ENCODE data around the gene LCN2.
"Not testable (repeated sequence)": the region's sequence is repeated elsewhere in the genome, so short reads cannot be mapped to it uniquely, and the experiment has no call there.

The LCN2 gene

GRCh38 chr9:128131346-128131745 is 17.9 kb upstream of the LCN2 start:
- peaks cover 13% of the 10 kb centered on the region; the same call in 1 of the 2 replicates for H3K27me3 ChIP-seq (ENCODE audit: control insufficient read depth, insufficient read depth, low read length)
- not testable (repeated sequence) for H3K36me3 ChIP-seq (ENCODE audit: control insufficient read depth, insufficient read depth, low read length); H3K9me3 ChIP-seq (ENCODE audit: control insufficient read depth, insufficient read depth, low read depth, low read length); H3K9ac ChIP-seq (ENCODE audit: low read length); H3K4me3 ChIP-seq (ENCODE audit: low read depth, low read length); H3K27ac ChIP-seq (ENCODE audit: low read depth, low read length); H3K4me1 ChIP-seq (ENCODE audit: control insufficient read depth, insufficient read depth, low read length)

DNA sequence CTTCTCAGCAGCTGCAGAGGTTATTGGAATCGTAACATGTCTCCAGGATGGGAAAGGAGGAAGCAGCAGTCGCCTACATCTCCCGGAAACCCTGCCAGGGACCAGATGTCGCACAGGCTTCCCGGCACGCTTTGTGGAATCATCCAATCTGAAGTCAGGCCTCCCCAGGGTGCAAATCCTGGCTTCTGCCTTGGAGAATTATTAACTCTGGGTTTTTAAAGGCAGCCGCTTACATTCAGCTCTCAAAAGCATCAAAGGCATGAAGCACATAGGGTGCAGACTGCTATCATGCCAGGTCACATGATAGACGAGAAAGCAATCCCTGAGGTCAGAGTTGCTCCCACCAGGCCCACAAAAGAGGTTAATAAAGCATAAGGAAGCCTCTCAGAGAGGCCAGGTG is 17.1 kb upstream of the LCN2 start:
- H3K9me3 ChIP-seq (ENCODE audit: control insufficient read depth, insufficient read depth, low read depth, low read length); H3K9ac ChIP-seq (ENCODE audit: low read length): not testable (repeated sequence)
- H3K27me3 ChIP-seq (ENCODE audit: control insufficient read depth, insufficient read depth, low read length), result peaks cover 13% of the 10 kb centered on the region; the same call in 1 of the 2 replicates

DNA sequence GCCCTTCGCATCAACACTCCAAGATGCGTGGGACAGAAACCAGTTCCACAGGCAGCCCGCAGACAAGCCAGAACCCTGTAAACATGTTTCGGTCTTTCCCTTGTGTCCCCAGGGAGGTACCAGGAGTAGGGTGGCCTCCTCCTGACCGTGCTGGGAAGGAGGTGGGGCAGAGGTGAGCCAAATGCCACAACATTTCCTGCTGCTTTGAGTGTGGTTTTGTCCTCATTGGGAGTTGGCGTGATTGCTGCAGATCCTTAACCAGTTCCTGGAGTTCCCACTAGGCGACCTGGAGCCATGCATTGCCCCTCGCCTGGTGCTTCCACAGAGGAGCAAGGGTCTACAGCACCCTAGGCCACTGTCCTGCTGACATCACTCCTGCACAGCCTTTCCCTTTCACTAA is 13.7 kb upstream of the LCN2 start:
- not testable (repeated sequence) for H3K4me1 ChIP-seq (ENCODE audit: control insufficient read depth, insufficient read depth, low read length); H3K36me3 ChIP-seq (ENCODE audit: control insufficient read depth, insufficient read depth, low read length); H3K9ac ChIP-seq (ENCODE audit: low read length); H3K27me3 ChIP-seq (ENCODE audit: control insufficient read depth, insufficient read depth, low read length); H3K4me3 ChIP-seq (ENCODE audit: low read depth, low read length); H3K27ac ChIP-seq (ENCODE audit: low read depth, low read length); H3K9me3 ChIP-seq (ENCODE audit: control insufficient read depth, insufficient read depth, low read depth, low read length)

More for the DNA sequence above, 17.1 kb upstream of the LCN2 start:
- H3K4me3 ChIP-seq (ENCODE audit: low read depth, low read length); H3K27ac ChIP-seq (ENCODE audit: low read depth, low read length); H3K36me3 ChIP-seq (ENCODE audit: control insufficient read depth, insufficient read depth, low read length); H3K4me1 ChIP-seq (ENCODE audit: control insufficient read depth, insufficient read depth, low read length): not testable (repeated sequence)

- Histone ChIP-seq H3K27me3 (ENCODE audit: control insufficient read depth, insufficient read depth, low read length) (no peaks in the 10 kb centered on the region; the same call in 1 of the 2 replicates), H3K36me3 (ENCODE audit: control insufficient read depth, insufficient read depth, low read length) (no peaks in the 10 kb centered on the region), H3K4me1 (ENCODE audit: control insufficient read depth, insufficient read depth, low read length) (no peaks in the 10 kb centered on the region), H3K9ac (ENCODE audit: low read length) (no peak overlapping the region), H3K4me3 (ENCODE audit: low read depth, low read length) (no peak overlapping the region), H3K27ac (ENCODE audit: low read depth, low read length) (no peak overlapping the region), H3K9me3 (ENCODE audit: control insufficient read depth, insufficient read depth, low read depth, low read length) (no peaks in the 10 kb centered on the region)
Observed at GRCh38 chr9:128136816-128137793, 12.1 kb upstream of the LCN2 start.

GRCh38 chr9:128138001-128138400 is 11.3 kb upstream of the LCN2 start:
- H3K4me1 ChIP-seq (ENCODE audit: control insufficient read depth, insufficient read depth, low read length), result no peaks in the 10 kb centered on the region
- H3K9ac ChIP-seq (ENCODE audit: low read length), result no peak overlapping the region
- no peak overlapping the region for H3K4me3 ChIP-seq (ENCODE audit: low read depth, low read length)
- H3K27ac ChIP-seq (ENCODE audit: low read depth, low read length), result no peak overlapping the region
- H3K9me3 ChIP-seq (ENCODE audit: control insufficient read depth, insufficient read depth, low read depth, low read length), result no peaks in the 10 kb centered on the region
- no peaks in the 10 kb centered on the region for H3K36me3 ChIP-seq (ENCODE audit: control insufficient read depth, insufficient read depth, low read length)
- no peaks in the 10 kb centered on the region; the same call in 1 of the 2 replicates for H3K27me3 ChIP-seq (ENCODE audit: control insufficient read depth, insufficient read depth, low read length)

DNA sequence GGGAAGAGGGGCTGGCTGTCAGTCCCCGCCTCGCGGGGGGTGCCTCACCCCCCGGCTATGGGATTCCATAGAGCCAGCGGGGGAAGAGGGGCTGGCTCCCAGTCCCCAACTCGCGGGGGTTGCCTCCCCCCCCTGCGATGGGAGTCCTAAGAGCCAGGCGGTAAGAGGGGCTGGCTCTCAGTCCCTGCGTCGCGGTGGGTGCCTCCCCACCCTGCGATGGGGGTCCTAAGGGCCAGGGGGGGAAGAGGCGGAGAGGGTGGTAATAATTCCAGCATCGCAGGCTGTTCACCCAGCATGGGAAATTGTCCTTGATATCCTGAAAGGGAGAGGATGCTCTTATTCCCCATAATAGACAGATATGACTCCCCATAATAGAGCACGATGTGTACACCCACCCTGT is 9.6 kb upstream of the LCN2 start:
- Histone ChIP-seq H3K4me1 (ENCODE audit: control insufficient read depth, insufficient read depth, low read length) (no peaks in the 10 kb centered on the region), H3K9me3 (ENCODE audit: control insufficient read depth, insufficient read depth, low read depth, low read length) (no peaks in the 10 kb centered on the region), H3K36me3 (ENCODE audit: control insufficient read depth, insufficient read depth, low read length) (no peaks in the 10 kb centered on the region), H3K4me3 (ENCODE audit: low read depth, low read length) (no peak overlapping the region), H3K27me3 (ENCODE audit: control insufficient read depth, insufficient read depth, low read length) (no peaks in the 10 kb centered on the region; the same call in 1 of the 2 replicates), H3K9ac (ENCODE audit: low read length) (no peak overlapping the region), H3K27ac (ENCODE audit: low read depth, low read length) (no peak overlapping the region)

GRCh38 chr9:128141604-128142003 is 7.6 kb upstream of the LCN2 start:
- H3K27me3 ChIP-seq (ENCODE audit: control insufficient read depth, insufficient read depth, low read length), result no peaks in the 10 kb centered on the region; the same call in 1 of the 2 replicates
- H3K9ac ChIP-seq (ENCODE audit: low read length), result no peak overlapping the region
- H3K27ac ChIP-seq (ENCODE audit: low read depth, low read length), result no peak overlapping the region
- H3K36me3 ChIP-seq (ENCODE audit: control insufficient read depth, insufficient read depth, low read length), result no peaks in the 10 kb centered on the region
- H3K4me3 ChIP-seq (ENCODE audit: low read depth, low read length), result no peak overlapping the region
- no peaks in the 10 kb centered on the region for H3K4me1 ChIP-seq (ENCODE audit: control insufficient read depth, insufficient read depth, low read length)
- no peaks in the 10 kb centered on the region for H3K9me3 ChIP-seq (ENCODE audit: control insufficient read depth, insufficient read depth, low read depth, low read length)

DNA sequence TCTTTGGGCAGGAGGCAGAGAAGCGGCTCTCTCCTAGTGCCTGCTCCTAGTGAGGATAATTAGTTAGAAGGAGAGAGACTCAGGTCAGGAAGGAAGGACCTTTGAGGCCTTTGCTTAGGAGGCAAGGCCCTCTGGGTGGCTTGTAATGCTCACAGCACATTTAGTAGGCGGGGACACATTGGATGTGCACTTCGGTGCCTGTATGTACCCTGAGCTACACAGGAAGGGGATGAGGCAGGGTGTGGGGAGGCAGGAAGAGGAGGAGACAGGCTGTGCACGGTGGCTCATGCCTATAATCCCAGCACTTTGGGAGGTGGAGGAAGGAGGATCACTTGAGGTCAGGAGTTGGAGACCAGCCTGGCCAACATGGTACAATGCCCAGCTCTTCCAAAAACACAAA is 7.2 kb upstream of the LCN2 start:
- no peaks in the 10 kb centered on the region for H3K4me1 ChIP-seq (ENCODE audit: control insufficient read depth, insufficient read depth, low read length)
- no peak overlapping the region for H3K4me3 ChIP-seq (ENCODE audit: low read depth, low read length)
- H3K27ac ChIP-seq (ENCODE audit: low read depth, low read length), result no peak overlapping the region
- H3K36me3 ChIP-seq (ENCODE audit: control insufficient read depth, insufficient read depth, low read length), result no peaks in the 10 kb centered on the region
- H3K9ac ChIP-seq (ENCODE audit: low read length), result no peak overlapping the region
- no peaks in the 10 kb centered on the region for H3K9me3 ChIP-seq (ENCODE audit: control insufficient read depth, insufficient read depth, low read depth, low read length)
- no peaks in the 10 kb centered on the region; the same call in 1 of the 2 replicates for H3K27me3 ChIP-seq (ENCODE audit: control insufficient read depth, insufficient read depth, low read length)

- Histone ChIP-seq H3K4me3 (ENCODE audit: low read depth, low read length) (no peak overlapping the region), H3K27ac (ENCODE audit: low read depth, low read length) (no peak overlapping the region), H3K4me1 (ENCODE audit: control insufficient read depth, insufficient read depth, low read length) (no peaks in the 10 kb centered on the region), H3K36me3 (ENCODE audit: control insufficient read depth, insufficient read depth, low read length) (no peaks in the 10 kb centered on the region), H3K9ac (ENCODE audit: low read length) (no peak overlapping the region), H3K9me3 (ENCODE audit: control insufficient read depth, insufficient read depth, low read depth, low read length) (no peaks in the 10 kb centered on the region), H3K27me3 (ENCODE audit: control insufficient read depth, insufficient read depth, low read length) (no peaks in the 10 kb centered on the region; the same call in 1 of the 2 replicates)
Observed at GRCh38 chr9:128142596-128142995, 6.7 kb upstream of the LCN2 start.

- H3K4me1 ChIP-seq (ENCODE audit: control insufficient read depth, insufficient read depth, low read length), result no peaks in the 10 kb centered on the region
- H3K27ac ChIP-seq (ENCODE audit: low read depth, low read length), result no peak overlapping the region
- no peaks in the 10 kb centered on the region for H3K27me3 ChIP-seq (ENCODE audit: control insufficient read depth, insufficient read depth, low read length)
- H3K36me3 ChIP-seq (ENCODE audit: control insufficient read depth, insufficient read depth, low read length), result no peaks in the 10 kb centered on the region
- no peak overlapping the region for H3K4me3 ChIP-seq (ENCODE audit: low read depth, low read length)
- H3K9ac ChIP-seq (ENCODE audit: low read length), result no peak overlapping the region
- no peaks in the 10 kb centered on the region for H3K9me3 ChIP-seq (ENCODE audit: control insufficient read depth, insufficient read depth, low read depth, low read length)
Observed at GRCh38 chr9:128143525-128144238, 5.6 kb upstream of the LCN2 start.

All from HUES6 (cell line).